DND-41 (cell line): ENCODE results near the gene SPACA4.
A peak's percentile ranks its signal among the peaks of the same experiment; 100 is the strongest.

ENCODE experiments used
- ATAC-seq: fragments of 200-7000 bp; cut with Tn5 transposase; 3 replicates; pipeline ENCODE4 v1.9.1; 2021; ENCODE audit warnings: low read depth; ENCODE audit not compliant: insufficient read depth
- DNase-seq: peaks from one replicate; pipeline ENCODE4 v3.0.0-alpha.2; 2020
- H2AFZ ChIP-seq: 2 replicates; pipeline ENCODE4 v1.6.0; 2012; ENCODE audit warnings: low read depth, low read length
- H3K27ac ChIP-seq: 2 replicates; pipeline ENCODE4 v1.5.1; 2012; ENCODE audit warnings: low read length, inconsistent platforms
- H3K27me3 ChIP-seq: fragments of 200-600 bp; sonication (generic); 2 replicates; pipeline ENCODE4 v1.6.0; 2012; ENCODE audit warnings: low read length, mild to moderate bottlenecking, inconsistent platforms; ENCODE audit not compliant: insufficient read depth, poor library complexity
- H3K36me3 ChIP-seq: 2 replicates; pipeline ENCODE4 v1.5.1; 2012; ENCODE audit warnings: low read length, inconsistent platforms; ENCODE audit not compliant: insufficient read depth
- H3K4me1 ChIP-seq: 2 replicates; pipeline ENCODE4 v1.5.1; 2012; ENCODE audit warnings: mild to moderate bottlenecking, low read length; ENCODE audit not compliant: insufficient read depth
- H3K4me2 ChIP-seq: 2 replicates; pipeline ENCODE4 v1.6.0; 2012; ENCODE audit warnings: mild to moderate bottlenecking, moderate library complexity, low read length, inconsistent platforms; ENCODE audit not compliant: insufficient read depth
- H3K4me3 ChIP-seq, 2 experiments: fragments of 200-600 bp in 1 of 2; shearing (Covaris generic) in 1 of 2; 2 replicates each; pipeline ENCODE4 v1.5.1; 2012 to 2016; ENCODE audit warnings: inconsistent platforms in 2 of 2, low read length in 2 of 2, mild to moderate bottlenecking in 2 of 2, low read depth in 1 of 2, moderate library complexity in 1 of 2
- H3K79me2 ChIP-seq: 2 replicates; pipeline ENCODE4 v1.6.0; 2012; ENCODE audit warnings: low read length, inconsistent platforms; ENCODE audit not compliant: insufficient read depth
- H3K9ac ChIP-seq: 2 replicates; pipeline ENCODE4 v1.6.0; 2012; ENCODE audit warnings: low read depth, mild to moderate bottlenecking, inconsistent platforms, low read length, moderate library complexity
- H3K9me3 ChIP-seq: 2 replicates; pipeline ENCODE4 v1.5.1; 2012; ENCODE audit warnings: low read length, moderate library complexity, mild to moderate bottlenecking, inconsistent platforms; ENCODE audit not compliant: insufficient read depth, severe bottlenecking
- H4K20me1 ChIP-seq: 2 replicates; pipeline ENCODE4 v1.6.0; 2012; ENCODE audit warnings: low read length; ENCODE audit not compliant: insufficient read depth
- CTCF ChIP-seq: IDR thresholded peaks from 2 replicates; pipeline ENCODE4 v1.5.1; 2012; ENCODE audit warnings: borderline replicate concordance, low read length, moderate library complexity, mild to moderate bottlenecking; ENCODE audit not compliant: poor library complexity, severe bottlenecking; ENCODE audit errors: extremely low read depth
- EZH2 ChIP-seq: IDR thresholded peaks from 3 replicates; pipeline ENCODE4 v1.6.1; 2012; ENCODE audit warnings: borderline replicate concordance, low read depth, mild to moderate bottlenecking, moderate library complexity, low read length, inconsistent platforms; ENCODE audit not compliant: severe bottlenecking

SPACA4 gene

GRCh38 chr19:48634424-48635262 is 28.1 kb downstream of the SPACA4 start:
- Histone ChIP-seq H3K27me3 (no peaks in the 10 kb centered on the region), H3K9ac (peak overlapping the region; percentile 93), H2AFZ (peak overlapping the region; percentile 59), H4K20me1 (peaks cover 7% of the 10 kb centered on the region), H3K9me3 (no peaks in the 10 kb centered on the region), H3K27ac (peak overlapping the region; percentile 82), H3K79me2 (peaks cover 18% of the 10 kb centered on the region), H3K4me3 (peak overlapping the region; percentile 10 to 87; a peak in 3 of 4 replicates), H3K36me3 (peaks cover 33% of the 10 kb centered on the region), H3K4me2 (peak overlapping the region; percentile 85), H3K4me1 (peaks cover 54% of the 10 kb centered on the region)
- peak; percentile 47 for ATAC-seq
- TF ChIP-seq EZH2 = no peak
- TF ChIP-seq CTCF = no peak
- peak; percentile 96 for DNase-seq

DNA sequence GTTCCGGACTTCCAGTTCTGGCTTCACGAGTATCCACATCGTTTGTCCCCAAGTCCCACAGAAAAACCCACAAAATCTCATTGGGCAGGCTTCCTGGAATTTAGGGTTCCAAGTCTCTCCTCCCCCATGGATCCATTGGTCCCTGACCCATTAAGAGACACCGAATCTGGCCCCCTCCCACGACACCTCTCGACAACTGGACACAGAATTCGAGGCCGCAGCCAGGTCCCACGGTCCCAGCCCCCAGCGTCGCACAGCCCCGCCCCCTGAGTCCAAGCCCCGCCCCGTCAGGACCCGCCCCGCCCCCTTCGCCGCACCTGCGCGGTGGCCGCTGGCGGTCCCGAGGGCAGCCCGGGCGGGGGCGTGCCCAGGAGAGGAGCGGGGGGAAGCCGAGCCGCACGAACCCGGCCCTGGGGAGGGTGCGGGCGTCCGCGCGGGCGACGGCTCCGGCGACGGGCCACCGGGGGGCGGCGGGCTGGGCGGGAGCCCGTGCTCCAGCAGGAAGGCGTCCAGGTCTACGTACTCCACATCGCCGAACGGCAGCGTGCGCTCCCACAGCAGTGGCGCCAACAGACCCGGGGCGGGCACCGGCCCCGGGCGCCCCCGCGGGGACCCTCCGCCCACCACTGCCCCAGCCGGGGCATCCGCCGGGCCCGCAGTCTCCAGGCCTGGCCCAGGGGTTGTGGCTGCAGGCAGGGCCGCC is 28.9 kb downstream of the SPACA4 start:
- H3K36me3 ChIP-seq = peaks cover 25% of the 10 kb centered on the region
- H4K20me1 ChIP-seq = peaks cover 7% of the 10 kb centered on the region; the same call in 1 of the 2 replicates
- peak overlapping the region; percentile 61 for H2AFZ ChIP-seq
- no peaks in the 10 kb centered on the region for H3K9me3 ChIP-seq
- no peaks in the 10 kb centered on the region for H3K27me3 ChIP-seq
- H3K4me3 ChIP-seq = peak overlapping the region; percentile 75 to 87
- DNase-seq (peak; percentile 77), ATAC-seq (peak; percentile 14)
- peaks cover 18% of the 10 kb centered on the region for H3K79me2 ChIP-seq
- H3K9ac ChIP-seq = peak overlapping the region; percentile 93
- TF ChIP-seq CTCF = no peak
- TF ChIP-seq EZH2 = no peak
- H3K4me1 ChIP-seq = peaks cover 54% of the 10 kb centered on the region
- peak overlapping the region; percentile 85 for H3K4me2 ChIP-seq
- H3K27ac ChIP-seq = peak overlapping the region; percentile 86

DNA sequence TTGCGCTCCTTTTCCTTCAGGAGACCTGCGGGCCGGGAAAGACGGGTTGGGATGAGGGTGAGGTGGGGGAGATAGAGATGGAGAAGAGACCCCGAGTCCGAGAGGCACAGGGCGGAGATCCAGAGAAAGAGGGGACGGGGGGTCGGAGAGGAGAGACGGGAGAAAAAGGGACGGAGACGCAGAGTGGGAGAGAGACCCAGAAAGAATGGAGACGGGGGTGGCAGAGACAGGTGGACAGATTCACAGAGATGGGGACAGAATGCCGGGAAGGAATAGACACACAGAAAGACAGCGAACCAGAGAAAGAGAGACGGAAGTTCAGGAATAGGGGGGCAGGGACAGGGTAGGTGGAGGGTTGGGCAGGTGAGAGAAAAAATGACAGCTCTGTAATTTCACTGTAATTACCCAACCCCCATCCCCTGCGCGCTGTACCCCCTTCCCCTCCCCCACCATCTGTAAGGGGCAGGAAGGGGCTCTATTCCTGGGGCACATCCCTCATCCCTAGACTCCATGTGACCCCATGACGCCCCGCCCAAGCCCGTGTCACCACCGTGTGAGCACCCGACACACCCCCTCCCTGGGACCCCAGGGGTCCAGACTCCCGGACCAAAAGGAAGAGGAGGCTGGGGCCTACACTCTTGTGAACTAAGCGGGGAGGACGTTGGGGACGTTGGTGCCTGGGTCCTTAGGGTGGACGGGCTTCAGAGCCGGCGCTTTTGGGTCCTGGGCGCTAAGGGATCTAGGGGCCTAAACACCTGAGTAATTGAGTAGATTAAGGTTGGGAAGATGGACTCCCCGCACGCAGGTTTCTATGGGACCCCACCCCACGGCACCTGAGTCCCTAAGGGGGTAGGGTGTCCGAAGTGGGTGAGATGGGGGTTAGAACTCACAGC is 29.7 kb downstream of the SPACA4 start:
- Histone ChIP-seq H4K20me1 (peaks cover 7% of the 10 kb centered on the region; the same call in 1 of the 2 replicates), H3K4me2 (peak overlapping the region; percentile 85), H3K27ac (peak overlapping the region; percentile 86), H2AFZ (peak overlapping the region; percentile 61), H3K79me2 (peaks cover 18% of the 10 kb centered on the region), H3K9ac (peak overlapping the region; percentile 93), H3K4me1 (peaks cover 54% of the 10 kb centered on the region), H3K36me3 (peaks cover 17% of the 10 kb centered on the region), H3K9me3 (no peaks in the 10 kb centered on the region), H3K4me3 (peak overlapping the region; percentile 75 to 87), H3K27me3 (no peaks in the 10 kb centered on the region)
- ATAC-seq = no peak
- peak; percentile 58 for DNase-seq
- no peak for TF ChIP-seq CTCF
- no peak for TF ChIP-seq EZH2
